ENCODE data around the gene EGFL8.
"Not testable (repeated sequence)": the region's sequence is repeated elsewhere in the genome, so short reads cannot be mapped to it uniquely, and the experiment has no call there.

Gene EGFL8

DNA sequence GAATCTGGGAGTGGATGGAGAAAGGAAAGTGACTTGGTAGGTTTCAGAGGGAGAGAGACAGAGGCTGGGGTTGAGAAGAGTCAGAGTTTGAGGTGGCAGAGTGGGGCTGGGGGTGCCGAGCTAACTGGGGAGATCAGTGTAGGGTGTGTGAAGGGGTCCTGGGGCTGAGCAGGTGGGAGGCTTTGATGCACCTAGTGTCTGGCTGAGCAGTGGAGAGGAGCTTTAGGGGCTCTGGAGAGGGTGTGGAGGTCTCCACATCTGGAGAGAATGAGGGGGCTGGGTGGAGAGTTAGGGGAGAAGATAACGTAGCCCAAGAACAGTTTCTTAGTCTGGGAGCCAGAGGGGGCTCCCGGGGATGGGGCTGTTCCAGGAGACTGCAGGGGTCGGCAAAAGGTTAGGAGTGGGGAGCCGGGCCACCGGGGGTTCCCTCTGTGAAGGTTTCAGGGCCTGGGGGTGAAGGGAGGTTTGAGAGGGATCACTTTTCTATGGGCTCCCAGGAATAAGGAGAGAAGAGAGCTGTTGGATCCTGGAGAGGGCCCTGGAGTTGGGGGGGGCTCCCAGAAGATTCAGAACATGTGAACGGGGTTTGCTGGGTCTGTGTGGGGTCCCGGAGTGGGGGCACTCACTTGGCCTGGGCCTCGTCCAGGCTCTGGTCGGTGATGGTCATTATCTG lies 24.8 kb downstream of the EGFL8 start:
- H3K4me3 ChIP-seq (ENCODE audit: low read depth, low read length): peak overlapping the region; percentile 48
- no peaks in the 10 kb centered on the region for H3K9me3 ChIP-seq (ENCODE audit: control insufficient read depth, insufficient read depth, low read length)
- H3K27me3 ChIP-seq (ENCODE audit: control insufficient read depth, insufficient read depth, low read length): no peaks in the 10 kb centered on the region
- H3K9ac ChIP-seq (ENCODE audit: low read depth, low read length): peak overlapping the region; percentile 68
- H3K4me1 ChIP-seq (ENCODE audit: control insufficient read depth, insufficient read depth, low read length): peaks cover 5% of the 10 kb centered on the region
- peaks cover 9% of the 10 kb centered on the region for H3K36me3 ChIP-seq (ENCODE audit: control insufficient read depth, insufficient read depth, low read length)

DNA sequence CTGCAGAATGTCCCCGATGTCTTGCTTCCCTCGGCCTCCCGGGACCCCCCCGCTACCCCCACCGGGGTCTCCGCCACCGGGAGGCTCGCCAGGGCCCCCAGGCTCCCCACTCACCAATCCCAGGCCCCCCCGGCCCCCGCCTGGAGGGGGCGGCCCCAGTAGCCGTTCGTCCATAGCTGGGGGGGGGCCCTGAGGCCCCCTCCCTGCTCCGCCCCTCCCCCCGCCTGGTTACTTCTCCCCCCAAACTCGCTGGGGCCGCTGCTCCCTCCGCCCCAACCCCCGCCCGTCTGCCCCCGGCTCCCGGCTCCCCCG lies 25.3 kb downstream of the EGFL8 start:
- H3K4me1 ChIP-seq (ENCODE audit: control insufficient read depth, insufficient read depth, low read length): peaks cover 8% of the 10 kb centered on the region
- peaks cover 9% of the 10 kb centered on the region for H3K36me3 ChIP-seq (ENCODE audit: control insufficient read depth, insufficient read depth, low read length)
- H3K27me3 ChIP-seq (ENCODE audit: control insufficient read depth, insufficient read depth, low read length): no peaks in the 10 kb centered on the region
- H3K9me3 ChIP-seq (ENCODE audit: control insufficient read depth, insufficient read depth, low read length): no peaks in the 10 kb centered on the region
- peak overlapping the region; percentile 68 for H3K9ac ChIP-seq (ENCODE audit: low read depth, low read length)
- peak overlapping the region; percentile 48 for H3K4me3 ChIP-seq (ENCODE audit: low read depth, low read length)

DNA sequence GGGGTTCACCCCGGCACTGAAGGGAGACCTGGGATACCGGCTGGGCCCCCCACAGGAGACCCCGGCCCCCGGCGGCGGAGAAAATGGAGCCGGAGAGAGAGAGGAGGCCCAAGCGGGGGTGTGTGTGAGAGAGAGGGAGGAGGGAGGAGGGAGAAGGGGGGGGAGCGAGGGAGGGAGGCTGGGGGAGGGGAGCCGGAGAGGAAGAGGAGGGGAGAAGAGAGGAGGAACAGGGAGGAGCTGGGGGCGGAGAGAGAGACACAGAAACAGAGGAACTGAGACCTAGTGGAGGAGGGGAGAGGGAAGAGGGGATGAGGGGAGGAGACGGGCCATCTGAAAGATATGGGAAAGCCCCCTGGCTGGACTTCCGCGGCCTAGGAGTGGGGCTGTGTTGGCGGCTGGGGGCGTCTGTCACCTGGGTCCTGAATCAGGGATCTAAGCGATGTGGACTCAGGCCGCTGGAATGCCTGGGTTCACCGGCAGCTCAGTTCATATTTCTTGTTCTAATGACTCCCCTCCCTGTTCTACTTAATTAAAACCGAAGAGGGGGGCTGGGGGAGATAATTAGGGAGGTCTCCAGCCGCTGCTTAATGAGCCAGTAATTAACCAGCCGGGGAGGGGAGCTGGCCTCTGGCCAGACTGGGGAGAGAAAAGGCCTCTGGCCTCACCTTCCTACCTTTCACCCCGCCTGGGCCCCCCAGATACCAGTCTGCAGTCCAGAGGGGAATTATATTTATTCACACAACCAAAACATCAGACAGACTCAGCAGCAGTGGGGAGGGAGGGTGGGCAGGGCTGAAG lies 25.9 kb downstream of the EGFL8 start, which contains the start of gene PBX2:
Gene PBX2, minus strand, starts transcription at position 149 of the 798 bp plus-strand sequence. CDS start 287 bp downstream, outside the sequence.
- peaks cover 13% of the 10 kb centered on the region for H3K4me1 ChIP-seq (ENCODE audit: control insufficient read depth, insufficient read depth, low read length)
- H3K9me3 ChIP-seq (ENCODE audit: control insufficient read depth, insufficient read depth, low read length): no peaks in the 10 kb centered on the region
- H3K9ac ChIP-seq (ENCODE audit: low read depth, low read length): peak within 1 kb of the TSS; percentile 68
- no peaks in the 10 kb centered on the region for H3K27me3 ChIP-seq (ENCODE audit: control insufficient read depth, insufficient read depth, low read length)
- peaks cover 9% of the 10 kb centered on the region for H3K36me3 ChIP-seq (ENCODE audit: control insufficient read depth, insufficient read depth, low read length)
- H3K4me3 ChIP-seq (ENCODE audit: low read depth, low read length): peak within 1 kb of the TSS; percentile 54

GRCh38 chr6:32190911-32191677 lies 26.7 kb downstream of the EGFL8 start:
- H3K4me3 ChIP-seq (ENCODE audit: low read depth, low read length): no peak overlapping the region
- no peaks in the 10 kb centered on the region for H3K9me3 ChIP-seq (ENCODE audit: control insufficient read depth, insufficient read depth, low read length)
- H3K27me3 ChIP-seq (ENCODE audit: control insufficient read depth, insufficient read depth, low read length): no peaks in the 10 kb centered on the region
- H3K9ac ChIP-seq (ENCODE audit: low read depth, low read length): no peak overlapping the region
- H3K36me3 ChIP-seq (ENCODE audit: control insufficient read depth, insufficient read depth, low read length): peaks cover 9% of the 10 kb centered on the region
- peaks cover 13% of the 10 kb centered on the region for H3K4me1 ChIP-seq (ENCODE audit: control insufficient read depth, insufficient read depth, low read length)

GRCh38 chr6:32191696-32192607 lies 27.6 kb downstream of the EGFL8 start:
- Histone ChIP-seq H3K27me3 (ENCODE audit: control insufficient read depth, insufficient read depth, low read length) (no peaks in the 10 kb centered on the region), H3K9ac (ENCODE audit: low read depth, low read length) (peak overlapping the region; percentile 3), H3K4me3 (ENCODE audit: low read depth, low read length) (no peak overlapping the region), H3K4me1 (ENCODE audit: control insufficient read depth, insufficient read depth, low read length) (peaks cover 13% of the 10 kb centered on the region), H3K36me3 (ENCODE audit: control insufficient read depth, insufficient read depth, low read length) (peaks cover 9% of the 10 kb centered on the region), H3K9me3 (ENCODE audit: control insufficient read depth, insufficient read depth, low read length) (no peaks in the 10 kb centered on the region)

- Histone ChIP-seq H3K36me3 (ENCODE audit: control insufficient read depth, insufficient read depth, low read length) (peaks cover 2% of the 10 kb centered on the region), H3K9ac (ENCODE audit: low read depth, low read length) (peak within 1 kb of the TSS; percentile 3), H3K4me1 (ENCODE audit: control insufficient read depth, insufficient read depth, low read length) (peaks cover 16% of the 10 kb centered on the region), H3K27me3 (ENCODE audit: control insufficient read depth, insufficient read depth, low read length) (no peaks in the 10 kb centered on the region), H3K4me3 (ENCODE audit: low read depth, low read length) (peak within 1 kb of the TSS; percentile 35), H3K9me3 (ENCODE audit: control insufficient read depth, insufficient read depth, low read length) (no peaks in the 10 kb centered on the region)
Observed at GRCh38 chr6:32192608-32193039, 28.2 kb downstream of the EGFL8 start, which contains the start of gene GPSM3. Gene GPSM3 (minus strand): TSS chr6:32192643. CDS start chr6:32192513, 130 bp downstream.

DNA sequence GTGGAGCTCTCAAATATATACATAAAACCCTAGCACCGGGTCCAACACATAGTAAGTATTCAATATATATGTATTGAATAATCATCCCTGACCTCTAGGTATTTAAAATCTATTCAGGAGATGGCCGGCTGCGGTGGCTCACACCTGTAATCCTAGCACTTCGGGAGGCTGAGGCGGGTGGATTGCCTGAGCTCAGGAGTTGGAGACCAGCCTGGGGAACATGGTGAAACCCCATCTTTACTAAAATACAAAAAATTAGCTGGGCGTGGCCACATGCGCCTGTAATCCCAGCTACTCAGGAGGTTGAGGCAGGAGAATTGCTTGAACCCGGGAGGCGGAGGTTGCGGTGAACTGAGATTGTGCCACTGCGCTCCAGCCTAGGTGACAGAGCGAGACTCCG lies 28.7 kb downstream of the EGFL8 start:
- H3K27me3 ChIP-seq (ENCODE audit: control insufficient read depth, insufficient read depth, low read length); H3K36me3 ChIP-seq (ENCODE audit: control insufficient read depth, insufficient read depth, low read length); H3K9ac ChIP-seq (ENCODE audit: low read depth, low read length); H3K9me3 ChIP-seq (ENCODE audit: control insufficient read depth, insufficient read depth, low read length): not testable (repeated sequence)
- Histone ChIP-seq H3K4me1 (ENCODE audit: control insufficient read depth, insufficient read depth, low read length) (peaks cover 16% of the 10 kb centered on the region), H3K4me3 (ENCODE audit: low read depth, low read length) (peak overlapping the region; percentile 35)

DNA sequence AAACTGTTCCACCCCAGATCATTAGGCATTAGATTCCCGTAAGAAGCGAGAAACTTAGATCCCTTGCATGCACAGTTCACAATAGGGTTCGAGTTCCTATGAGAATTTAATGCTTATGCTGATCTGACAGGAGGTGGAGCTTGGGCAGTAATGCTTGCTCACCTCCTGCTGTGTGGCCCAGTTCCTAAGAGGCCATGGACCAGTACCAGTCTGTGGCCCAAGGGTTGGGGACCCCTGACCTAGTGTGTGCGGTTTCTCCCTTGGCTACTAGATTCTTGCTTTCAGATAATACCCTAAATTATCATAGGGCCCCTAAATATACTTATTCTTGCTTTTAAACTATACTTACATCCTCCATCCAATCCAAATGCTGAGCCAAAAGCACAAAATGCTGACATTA lies 30.0 kb downstream of the EGFL8 start:
- no peaks in the 10 kb centered on the region for H3K27me3 ChIP-seq (ENCODE audit: control insufficient read depth, insufficient read depth, low read length)
- no peaks in the 10 kb centered on the region for H3K9me3 ChIP-seq (ENCODE audit: control insufficient read depth, insufficient read depth, low read length)
- no peak overlapping the region for H3K4me3 ChIP-seq (ENCODE audit: low read depth, low read length)
- no peaks in the 10 kb centered on the region for H3K36me3 ChIP-seq (ENCODE audit: control insufficient read depth, insufficient read depth, low read length)
- H3K4me1 ChIP-seq (ENCODE audit: control insufficient read depth, insufficient read depth, low read length): peaks cover 13% of the 10 kb centered on the region
- no peak overlapping the region for H3K9ac ChIP-seq (ENCODE audit: low read depth, low read length)

GRCh38 chr6:32194825-32195651 lies 30.6 kb downstream of the EGFL8 start:
- Histone ChIP-seq H3K9me3 (ENCODE audit: control insufficient read depth, insufficient read depth, low read length) (no peaks in the 10 kb centered on the region), H3K4me3 (ENCODE audit: low read depth, low read length) (peak overlapping the region; percentile 87), H3K27me3 (ENCODE audit: control insufficient read depth, insufficient read depth, low read length) (no peaks in the 10 kb centered on the region), H3K4me1 (ENCODE audit: control insufficient read depth, insufficient read depth, low read length) (peaks cover 13% of the 10 kb centered on the region), H3K9ac (ENCODE audit: low read depth, low read length) (peak overlapping the region; percentile 94), H3K36me3 (ENCODE audit: control insufficient read depth, insufficient read depth, low read length) (no peaks in the 10 kb centered on the region)

DNA sequence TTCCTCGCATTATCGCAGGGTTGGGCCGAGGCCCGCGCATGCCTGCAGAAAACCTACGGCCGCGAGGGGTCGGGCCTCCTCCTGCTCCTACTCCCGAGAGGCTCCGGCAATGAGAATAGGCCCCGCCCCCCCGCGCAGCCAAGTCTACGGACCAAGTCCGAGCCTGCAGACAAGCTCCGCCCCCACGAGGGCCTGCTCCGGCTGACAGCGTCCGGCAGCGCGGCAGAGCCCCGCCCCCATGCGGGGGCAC lies 31.2 kb downstream of the EGFL8 start:
- Histone ChIP-seq H3K4me3 (ENCODE audit: low read depth, low read length) (peak overlapping the region; percentile 91), H3K27me3 (ENCODE audit: control insufficient read depth, insufficient read depth, low read length) (no peaks in the 10 kb centered on the region), H3K4me1 (ENCODE audit: control insufficient read depth, insufficient read depth, low read length) (peaks cover 13% of the 10 kb centered on the region), H3K9me3 (ENCODE audit: control insufficient read depth, insufficient read depth, low read length) (no peaks in the 10 kb centered on the region), H3K36me3 (ENCODE audit: control insufficient read depth, insufficient read depth, low read length) (no peaks in the 10 kb centered on the region), H3K9ac (ENCODE audit: low read depth, low read length) (no peak overlapping the region)

Data from iPS-15b (cell line).